Thyroid gland (tissue), 4 donors: ENCODE measurements around the gene ZNF536.

Experiments used
- POLR2A ChIP-seq, 2 donors: fragments of 450-650 bp; IDR thresholded peaks; one replicate each; pipeline ENCODE4 v1.6.1; 2017; ENCODE audit warnings: antibody characterized with exemption in 2 of 2, mild to moderate bottlenecking in 2 of 2, moderate library complexity in 1 of 2
- TF ChIP-seq, protein P1 (sequence below), 6 experiments: fragments of 200-600 bp in 3 of 6; fragments of 450-650 bp in 3 of 6; sonication (generic) in 3 of 6; IDR thresholded peaks; one replicate each; pipeline ENCODE4 v1.5.1; 2016 to 2019; ENCODE audit warnings: antibody characterized with exemption in 6 of 6, mild to moderate bottlenecking in 2 of 6, inconsistent platforms in 1 of 6, moderate library complexity in 1 of 6

GRCh38 chr19:30390356-30390988, 18.3 kb downstream of the ZNF536 start:
- TF ChIP-seq, protein P1, sequence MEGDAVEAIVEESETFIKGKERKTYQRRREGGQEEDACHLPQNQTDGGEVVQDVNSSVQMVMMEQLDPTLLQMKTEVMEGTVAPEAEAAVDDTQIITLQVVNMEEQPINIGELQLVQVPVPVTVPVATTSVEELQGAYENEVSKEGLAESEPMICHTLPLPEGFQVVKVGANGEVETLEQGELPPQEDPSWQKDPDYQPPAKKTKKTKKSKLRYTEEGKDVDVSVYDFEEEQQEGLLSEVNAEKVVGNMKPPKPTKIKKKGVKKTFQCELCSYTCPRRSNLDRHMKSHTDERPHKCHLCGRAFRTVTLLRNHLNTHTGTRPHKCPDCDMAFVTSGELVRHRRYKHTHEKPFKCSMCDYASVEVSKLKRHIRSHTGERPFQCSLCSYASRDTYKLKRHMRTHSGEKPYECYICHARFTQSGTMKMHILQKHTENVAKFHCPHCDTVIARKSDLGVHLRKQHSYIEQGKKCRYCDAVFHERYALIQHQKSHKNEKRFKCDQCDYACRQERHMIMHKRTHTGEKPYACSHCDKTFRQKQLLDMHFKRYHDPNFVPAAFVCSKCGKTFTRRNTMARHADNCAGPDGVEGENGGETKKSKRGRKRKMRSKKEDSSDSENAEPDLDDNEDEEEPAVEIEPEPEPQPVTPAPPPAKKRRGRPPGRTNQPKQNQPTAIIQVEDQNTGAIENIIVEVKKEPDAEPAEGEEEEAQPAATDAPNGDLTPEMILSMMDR (IDR thresholded peaks at IDR 0.05) = no peak
- TF ChIP-seq POLR2A (IDR thresholded peaks at IDR 0.05) = no peak
